Effector CD4-positive, alpha-beta T cell (primary cell): Measurements from ENCODE around the gene RPAP3.

Experiments used
- DNase-seq: peaks from one replicate; pipeline ENCODE4 v3.0.0-alpha.2; 2020

RPAP3 gene

GRCh38 chr12:47718531-47718930, 12.7 kb upstream of the RPAP3 start:
- DNase-seq, result no peak

- DNase-seq, result peak; percentile 35
Observed at GRCh38 chr12:47717443-47718193, 11.8 kb upstream of the RPAP3 start.

- DNase-seq, result no peak
Observed at GRCh38 chr12:47717046-47717442, 11.2 kb upstream of the RPAP3 start.

GRCh38 chr12:47715877-47716548, 10.2 kb upstream of the RPAP3 start:
- no peak for DNase-seq

GRCh38 chr12:47715393-47715876, 9.6 kb upstream of the RPAP3 start:
- DNase-seq, result peak; percentile 77

- DNase-seq, result no peak
Observed at GRCh38 chr12:47714826-47715386, 9.1 kb upstream of the RPAP3 start.

GRCh38 chr12:47712171-47712570, 6.3 kb upstream of the RPAP3 start:
- no peak for DNase-seq

GRCh38 chr12:47711448-47711847, 5.6 kb upstream of the RPAP3 start:
- no peak for DNase-seq

GRCh38 chr12:47710278-47710677, 4.4 kb upstream of the RPAP3 start:
- DNase-seq, result no peak

GRCh38 chr12:47709671-47710070, 3.8 kb upstream of the RPAP3 start:
- no peak for DNase-seq

GRCh38 chr12:47709237-47709636, 3.4 kb upstream of the RPAP3 start:
- no peak for DNase-seq

GRCh38 chr12:47707905-47708543, 2.2 kb upstream of the RPAP3 start:
- no peak for DNase-seq

GRCh38 chr12:47707355-47707754, 1.5 kb upstream of the RPAP3 start:
- DNase-seq, result no peak

- DNase-seq, result no peak
Observed at GRCh38 chr12:47705229-47705565, 633 bp downstream of the RPAP3 start.

GRCh38 chr12:47704719-47705118, 1.1 kb downstream of the RPAP3 start:
- DNase-seq, result no peak

GRCh38 chr12:47700263-47700662, 5.6 kb downstream of the RPAP3 start:
- DNase-seq, result no peak

- no peak for DNase-seq
Observed at GRCh38 chr12:47698631-47699030, 7.2 kb downstream of the RPAP3 start.

- DNase-seq, result no peak
Observed at GRCh38 chr12:47698055-47698454, 7.8 kb downstream of the RPAP3 start.

- DNase-seq, result no peak
Observed at GRCh38 chr12:47689215-47689614, 16.6 kb downstream of the RPAP3 start.

GRCh38 chr12:47687636-47688035, 18.2 kb downstream of the RPAP3 start:
- no peak for DNase-seq

GRCh38 chr12:47686645-47687240, 19.1 kb downstream of the RPAP3 start:
- DNase-seq, result no peak

GRCh38 chr12:47679785-47680184, 26.0 kb downstream of the RPAP3 start:
- no peak for DNase-seq

GRCh38 chr12:47672068-47672467, 33.8 kb downstream of the RPAP3 start:
- no peak for DNase-seq
